ENCODE measurements around the gene RNF115. TPM values are rescaled to one million over a fixed set of nuclear protein-coding genes. Genes with fewer than 3 reads are reported as not detected.

The RNF115 gene
- total RNA-seq, 1 experiment from 2014 or later, result 9.5 TPM

DNA sequence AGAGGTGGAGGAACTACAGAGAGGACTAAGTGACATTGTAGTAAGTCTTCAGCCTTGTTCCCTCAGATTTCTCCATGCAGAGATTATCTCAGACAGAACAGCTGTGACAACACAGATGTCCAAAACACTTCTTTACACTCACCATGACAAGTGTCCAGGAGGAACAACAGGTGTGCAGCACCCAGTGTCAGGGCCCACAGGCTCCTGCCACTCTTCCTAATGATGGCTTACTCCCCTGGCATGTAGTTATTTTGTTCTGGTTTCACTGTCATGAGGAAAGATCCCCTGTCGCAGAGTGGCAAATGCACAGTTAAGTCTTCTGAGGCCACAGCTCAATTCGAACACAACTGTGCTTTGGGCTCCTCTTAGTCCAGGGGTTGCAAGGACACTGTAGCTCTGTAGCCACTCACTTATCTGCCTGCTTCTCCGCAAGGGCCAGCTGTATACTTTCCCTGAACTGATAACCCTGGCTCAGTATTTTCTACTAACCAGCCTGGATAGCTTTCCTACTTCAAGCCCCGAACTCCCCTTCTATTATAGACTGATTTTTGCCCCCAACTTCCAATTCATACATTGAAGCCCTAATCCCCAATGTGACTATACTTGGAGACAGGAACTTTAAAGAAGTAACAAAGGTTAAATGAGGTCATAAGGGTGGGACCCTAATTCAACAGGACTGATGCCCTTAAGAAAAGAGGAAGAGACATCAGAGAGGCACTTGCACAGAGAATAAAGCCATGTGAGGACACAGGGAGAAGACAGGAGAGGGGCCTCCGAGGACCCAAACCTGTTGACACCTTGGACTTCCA lies 127.9 kb downstream of the RNF115 start:
- BruUV-seq (replicated peaks), result no TSS peak
- RAD21 ChIA-PET (ENCODE audit: low non-redundant PET in 1 of 2, low total read pairs in 2 of 2, uncharacterized antibody in 2 of 2, unreplicated experiment in 2 of 2), result no interaction called here
- CTCF ChIA-PET, result no interaction called here

More for the DNA sequence above, 127.9 kb downstream of the RNF115 start:
- Histone ChIP-seq H3K36me3 (ENCODE audit: control insufficient read depth in 1 of 2, insufficient read depth in 2 of 2, low read length in 2 of 2) (no peaks in the 10 kb centered on the region), H3K4me3 (replicated peaks in 1 of 2; ENCODE audit: low read depth in 1 of 2, low read length in 2 of 2) (no peak overlapping the region), H3K79me2 (ENCODE audit: insufficient read depth, low read length) (no peaks in the 10 kb centered on the region), H2AFZ (ENCODE audit: low read depth, low read length, poor library complexity, severe bottlenecking) (no peak overlapping the region), H3K4me2 (ENCODE audit: low read length) (no peak overlapping the region), H3K27me3 (ENCODE audit: insufficient read depth, low read length) (no peaks in the 10 kb centered on the region), H4K20me1 (ENCODE audit: insufficient read depth) (no peaks in the 10 kb centered on the region), H3K9ac (ENCODE audit: low read length) (no peak overlapping the region), H3K9me3 (ENCODE audit: control insufficient read depth in 1 of 2, insufficient read depth in 1 of 2, low read depth in 1 of 2, low read length in 2 of 2) (no peaks in the 10 kb centered on the region), H3K9me2 (ENCODE audit: insufficient read depth) (no peaks in the 10 kb centered on the region), H3K4me1 (ENCODE audit: control insufficient read depth in 1 of 2, insufficient read depth in 2 of 2, low read length in 2 of 2) (no peaks in the 10 kb centered on the region), H3K27ac (ENCODE audit: low read depth, low read length) (no peak overlapping the region)
- DNase-seq (ENCODE audit: low read depth, low spot score) (no peak), ATAC-seq (no peak)
- POLR2A ChIA-PET, result no interaction called here
- TF ChIP-seq TCF7L2 (IDR thresholded peaks at IDR 0.05; ENCODE audit: borderline replicate concordance, extremely low read depth, insufficient read depth, insufficient read length) (no peak), FOSL1 (IDR thresholded peaks at IDR 0.05; ENCODE audit: low read depth) (no peak), CBX3 (IDR thresholded peaks at IDR 0.05; ENCODE audit: low read depth) (no peak), POLR2AphosphoS5 (IDR thresholded peaks at IDR 0.05; ENCODE audit: low read depth, low read length) (no peak)
- TF ChIP-seq, protein P1, sequence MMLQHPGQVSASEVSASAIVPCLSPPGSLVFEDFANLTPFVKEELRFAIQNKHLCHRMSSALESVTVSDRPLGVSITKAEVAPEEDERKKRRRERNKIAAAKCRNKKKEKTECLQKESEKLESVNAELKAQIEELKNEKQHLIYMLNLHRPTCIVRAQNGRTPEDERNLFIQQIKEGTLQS (IDR thresholded peaks at IDR 0.05), result no peak
- TF ChIP-seq, protein P2, sequence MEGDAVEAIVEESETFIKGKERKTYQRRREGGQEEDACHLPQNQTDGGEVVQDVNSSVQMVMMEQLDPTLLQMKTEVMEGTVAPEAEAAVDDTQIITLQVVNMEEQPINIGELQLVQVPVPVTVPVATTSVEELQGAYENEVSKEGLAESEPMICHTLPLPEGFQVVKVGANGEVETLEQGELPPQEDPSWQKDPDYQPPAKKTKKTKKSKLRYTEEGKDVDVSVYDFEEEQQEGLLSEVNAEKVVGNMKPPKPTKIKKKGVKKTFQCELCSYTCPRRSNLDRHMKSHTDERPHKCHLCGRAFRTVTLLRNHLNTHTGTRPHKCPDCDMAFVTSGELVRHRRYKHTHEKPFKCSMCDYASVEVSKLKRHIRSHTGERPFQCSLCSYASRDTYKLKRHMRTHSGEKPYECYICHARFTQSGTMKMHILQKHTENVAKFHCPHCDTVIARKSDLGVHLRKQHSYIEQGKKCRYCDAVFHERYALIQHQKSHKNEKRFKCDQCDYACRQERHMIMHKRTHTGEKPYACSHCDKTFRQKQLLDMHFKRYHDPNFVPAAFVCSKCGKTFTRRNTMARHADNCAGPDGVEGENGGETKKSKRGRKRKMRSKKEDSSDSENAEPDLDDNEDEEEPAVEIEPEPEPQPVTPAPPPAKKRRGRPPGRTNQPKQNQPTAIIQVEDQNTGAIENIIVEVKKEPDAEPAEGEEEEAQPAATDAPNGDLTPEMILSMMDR (IDR thresholded peaks at IDR 0.05 in 2 of 3, conservative IDR thresholded peaks at IDR 0.05 in 1 of 3; ENCODE audit: borderline replicate concordance in 1 of 3, insufficient read depth in 1 of 3, low read depth in 2 of 3, low read length in 2 of 3), result no peak
- TF ChIP-seq, protein P3, sequence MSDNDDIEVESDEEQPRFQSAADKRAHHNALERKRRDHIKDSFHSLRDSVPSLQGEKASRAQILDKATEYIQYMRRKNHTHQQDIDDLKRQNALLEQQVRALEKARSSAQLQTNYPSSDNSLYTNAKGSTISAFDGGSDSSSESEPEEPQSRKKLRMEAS (IDR thresholded peaks at IDR 0.05), result no peak
- intact Hi-C loops (cut with micrococcal nuclease), result no loop called here

All from HCT116 (cell line).